Measurements from ENCODE around the gene ELANE. TPM values are rescaled to one million over a fixed set of nuclear protein-coding genes. Genes with fewer than 3 reads are reported as not detected.

ELANE gene
- total RNA-seq, 4 donors from 2014 or later: 2.4 to 2.8 TPM; not detected in 2

DNA sequence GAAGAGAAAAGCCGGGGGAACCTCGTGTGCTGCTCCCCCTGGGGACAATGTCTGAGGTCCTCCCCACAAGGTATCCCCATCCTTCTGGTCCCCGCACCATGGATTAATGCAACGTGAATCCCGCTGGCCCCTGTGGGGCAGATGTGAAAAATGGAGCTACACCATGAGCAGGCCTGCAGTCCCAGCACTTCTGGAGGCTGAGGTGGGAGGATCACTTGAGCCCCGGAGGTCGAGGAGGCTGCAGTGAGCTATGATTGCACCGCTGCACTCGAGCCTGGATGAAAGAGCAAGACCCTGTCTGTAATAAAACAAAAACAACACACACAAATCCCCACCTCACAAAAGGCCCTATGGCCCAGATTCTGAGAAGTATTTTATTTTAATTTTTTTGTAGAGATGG, 6.2 kb downstream of the ELANE start:
- TF ChIP-seq, protein P1, sequence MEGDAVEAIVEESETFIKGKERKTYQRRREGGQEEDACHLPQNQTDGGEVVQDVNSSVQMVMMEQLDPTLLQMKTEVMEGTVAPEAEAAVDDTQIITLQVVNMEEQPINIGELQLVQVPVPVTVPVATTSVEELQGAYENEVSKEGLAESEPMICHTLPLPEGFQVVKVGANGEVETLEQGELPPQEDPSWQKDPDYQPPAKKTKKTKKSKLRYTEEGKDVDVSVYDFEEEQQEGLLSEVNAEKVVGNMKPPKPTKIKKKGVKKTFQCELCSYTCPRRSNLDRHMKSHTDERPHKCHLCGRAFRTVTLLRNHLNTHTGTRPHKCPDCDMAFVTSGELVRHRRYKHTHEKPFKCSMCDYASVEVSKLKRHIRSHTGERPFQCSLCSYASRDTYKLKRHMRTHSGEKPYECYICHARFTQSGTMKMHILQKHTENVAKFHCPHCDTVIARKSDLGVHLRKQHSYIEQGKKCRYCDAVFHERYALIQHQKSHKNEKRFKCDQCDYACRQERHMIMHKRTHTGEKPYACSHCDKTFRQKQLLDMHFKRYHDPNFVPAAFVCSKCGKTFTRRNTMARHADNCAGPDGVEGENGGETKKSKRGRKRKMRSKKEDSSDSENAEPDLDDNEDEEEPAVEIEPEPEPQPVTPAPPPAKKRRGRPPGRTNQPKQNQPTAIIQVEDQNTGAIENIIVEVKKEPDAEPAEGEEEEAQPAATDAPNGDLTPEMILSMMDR (IDR thresholded peaks at IDR 0.05; ENCODE audit: low read depth): no peak

DNA sequence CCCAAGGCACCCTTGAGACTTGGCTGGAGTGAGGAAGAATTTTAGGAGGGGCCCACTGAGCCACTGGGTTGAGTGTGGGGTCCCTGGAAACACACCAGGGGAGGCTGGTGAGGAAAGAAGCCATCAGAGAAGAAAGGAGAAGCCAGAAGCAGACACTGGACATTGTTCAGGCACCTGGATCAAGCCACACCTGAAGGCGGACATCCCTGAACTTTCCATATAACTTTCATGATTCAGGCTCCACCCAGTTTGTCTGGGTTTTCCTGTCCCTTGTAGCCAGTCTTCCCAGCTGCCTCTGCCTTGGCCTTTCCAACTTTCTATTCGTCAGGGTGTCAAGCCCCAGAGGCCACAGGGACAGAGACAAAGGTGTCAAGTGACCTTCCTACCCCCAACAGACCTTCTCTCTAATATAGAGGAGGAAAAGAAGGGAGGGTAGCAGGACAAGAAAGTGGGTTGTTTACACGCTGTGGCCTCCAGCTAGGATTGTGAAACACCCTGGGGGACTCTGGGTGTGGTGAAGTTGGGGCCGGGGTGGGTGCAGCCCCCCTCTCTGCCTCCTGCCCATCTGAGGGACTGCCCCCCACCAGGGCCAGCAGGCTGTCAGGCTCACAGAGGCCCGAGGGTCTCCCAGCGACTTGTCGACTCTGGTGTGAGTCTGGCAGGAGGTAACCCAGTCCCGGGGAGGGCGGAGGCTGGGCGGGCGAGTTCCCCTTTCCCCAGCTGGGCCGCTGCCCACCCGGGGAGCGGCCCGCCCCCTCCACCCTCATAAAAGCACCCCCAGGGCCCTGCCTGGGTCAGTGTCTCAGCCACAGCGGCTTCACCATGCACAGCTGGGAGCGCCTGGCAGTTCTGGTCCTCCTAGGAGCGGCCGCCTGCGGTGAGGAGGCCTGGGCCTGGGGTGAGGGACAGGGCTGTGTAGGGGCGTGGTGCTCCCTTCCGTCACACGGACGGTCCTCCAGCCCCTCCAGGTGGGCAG, 7.1 kb downstream of the ELANE start, which contains the start of gene CFD:
CFD (plus strand) TSS at position 797 of the 976 bp plus-strand sequence; CDS start at position 823, 26 bp downstream.
- TF ChIP-seq, protein P1 (IDR thresholded peaks at IDR 0.05; ENCODE audit: low read depth): no peak

DNA sequence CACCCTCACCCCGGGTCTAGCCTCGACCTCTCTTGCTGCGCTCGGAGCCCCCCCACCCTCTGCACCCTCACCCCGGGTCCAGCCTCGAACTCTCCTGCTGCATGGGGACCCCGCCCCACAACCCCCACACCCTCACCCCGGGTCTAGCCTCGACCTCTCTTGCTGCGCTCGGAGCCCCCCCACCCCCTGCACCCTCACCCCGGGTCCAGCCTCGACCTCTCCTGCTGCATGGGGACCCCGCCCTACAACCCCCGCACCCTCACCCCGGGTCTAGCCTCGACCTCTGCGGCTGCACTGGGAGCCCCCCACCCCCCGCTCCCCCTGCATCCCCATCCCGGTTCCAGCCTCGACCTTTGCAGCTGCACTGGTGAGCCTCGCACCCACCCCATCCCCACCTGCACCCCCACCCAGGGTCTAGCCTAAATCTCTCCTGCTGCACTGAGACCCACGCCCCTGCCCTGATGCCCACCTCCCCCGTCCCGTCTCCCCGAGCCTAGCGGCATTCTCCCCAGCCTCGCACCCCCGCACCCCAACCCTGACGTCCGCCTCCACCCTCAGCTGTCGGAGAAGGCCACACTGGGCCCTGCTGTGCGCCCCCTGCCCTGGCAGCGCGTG, 9.1 kb downstream of the ELANE start:
- TF ChIP-seq, protein P1 (IDR thresholded peaks at IDR 0.05; ENCODE audit: low read depth): no peak

DNA sequence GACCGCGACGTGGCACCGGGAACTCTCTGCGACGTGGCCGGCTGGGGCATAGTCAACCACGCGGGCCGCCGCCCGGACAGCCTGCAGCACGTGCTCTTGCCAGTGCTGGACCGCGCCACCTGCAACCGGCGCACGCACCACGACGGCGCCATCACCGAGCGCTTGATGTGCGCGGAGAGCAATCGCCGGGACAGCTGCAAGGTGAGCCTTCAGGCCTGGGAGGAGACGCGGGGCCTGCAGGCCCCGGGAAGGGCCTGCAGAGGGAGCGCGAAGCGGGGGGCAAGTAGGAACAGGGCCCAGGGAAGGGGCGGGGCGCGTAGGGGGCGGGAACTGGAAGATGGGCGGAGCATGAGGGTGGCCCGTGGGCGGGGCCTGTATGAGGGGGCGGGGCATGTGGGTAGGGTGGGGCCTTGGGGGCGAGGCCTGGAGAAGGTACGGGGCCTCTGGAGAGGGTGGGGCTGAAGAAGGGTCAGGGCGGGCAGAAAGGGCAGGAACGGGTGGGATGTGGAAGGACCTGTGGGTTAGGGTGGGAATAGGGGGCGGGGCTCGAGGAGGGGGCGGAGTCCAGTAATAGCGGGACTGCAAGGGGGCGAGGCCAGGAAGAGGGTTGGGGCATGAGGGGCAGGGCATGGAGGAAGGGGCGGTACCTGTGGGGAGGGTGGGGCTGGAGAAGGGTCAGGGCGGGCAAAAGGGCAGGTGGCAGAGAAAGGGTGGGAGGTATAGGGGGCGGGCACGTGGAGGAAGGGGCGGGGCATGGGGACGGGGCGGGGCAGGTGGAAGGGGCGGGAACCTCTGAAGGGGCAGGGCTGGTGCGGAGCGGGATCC, 9.9 kb downstream of the ELANE start:
- TF ChIP-seq, protein P1 (IDR thresholded peaks at IDR 0.05; ENCODE audit: low read depth): no peak

DNA sequence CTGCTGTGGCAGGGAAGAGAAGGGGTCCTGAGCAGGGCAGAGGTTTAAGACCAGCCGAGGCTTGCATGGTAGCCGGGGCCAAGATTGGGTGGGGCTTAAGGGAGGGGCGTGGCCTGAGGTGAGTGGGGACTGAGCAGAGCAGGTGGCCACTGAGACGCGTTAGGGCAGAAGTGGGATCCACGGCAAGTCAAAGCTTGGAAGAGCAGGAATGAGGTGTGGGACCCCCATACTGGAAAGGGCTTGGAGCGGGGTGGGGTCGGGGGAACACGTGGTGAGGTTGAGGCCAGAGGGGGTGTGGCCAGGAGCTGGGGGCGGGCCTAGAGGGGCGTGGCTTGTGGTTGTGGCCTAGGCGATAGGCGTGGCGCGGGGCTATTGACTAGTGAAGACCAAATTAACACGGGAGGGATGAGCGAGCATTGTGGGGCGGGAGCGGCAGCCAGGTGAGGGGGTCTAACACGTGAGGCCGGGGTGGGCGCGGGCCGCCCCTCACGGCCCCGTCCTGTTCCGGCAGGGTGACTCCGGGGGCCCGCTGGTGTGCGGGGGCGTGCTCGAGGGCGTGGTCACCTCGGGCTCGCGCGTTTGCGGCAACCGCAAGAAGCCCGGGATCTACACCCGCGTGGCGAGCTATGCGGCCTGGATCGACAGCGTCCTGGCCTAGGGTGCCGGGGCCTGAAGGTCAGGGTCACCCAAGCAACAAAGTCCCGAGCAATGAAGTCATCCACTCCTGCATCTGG, 10.6 kb downstream of the ELANE start:
- TF ChIP-seq, protein P1 (IDR thresholded peaks at IDR 0.05; ENCODE audit: low read depth): no peak

DNA sequence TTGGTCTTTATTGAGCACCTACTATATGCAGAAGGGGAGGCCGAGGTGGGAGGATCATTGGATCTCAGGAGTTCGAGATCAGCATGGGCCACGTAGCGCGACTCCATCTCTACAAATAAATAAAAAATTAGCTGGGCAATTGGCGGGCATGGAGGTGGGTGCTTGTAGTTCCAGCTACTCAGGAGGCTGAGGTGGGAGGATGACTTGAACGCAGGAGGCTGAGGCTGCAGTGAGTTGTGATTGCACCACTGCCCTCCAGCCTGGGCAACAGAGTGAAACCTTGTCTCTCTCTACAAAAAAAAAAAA, 11.2 kb downstream of the ELANE start:
- TF ChIP-seq, protein P1 (IDR thresholded peaks at IDR 0.05; ENCODE audit: low read depth): no peak
